PC-9 (cell line): Measurements from ENCODE around the gene OLIG2. TPM values are rescaled to one million over a fixed set of nuclear protein-coding genes. Genes with fewer than 3 reads are reported as not detected.

Source experiments
- BruUV-seq: library from RNA; stranded (reverse); fragments of 400-500 nt; replicated peaks from 2 replicates; lab custom pipeline; 2021; lab: Mats Ljungman, UMichigan
- CTCF ChIA-PET: fragments of 300-600 bp; sonication (Branson Sonifier 250); formaldehyde crosslinking; loops from one replicate; lab custom pipeline; 2022; ENCODE audit warnings: antibody characterized with exemption; lab: Charles Lee
- POLR2A ChIA-PET: fragments of 300-600 bp; sonication (Branson Sonifier 250); formaldehyde crosslinking; loops from one replicate; lab custom pipeline; 2022; ENCODE audit warnings: antibody characterized with exemption; ENCODE audit not compliant: unreplicated experiment; lab: Charles Lee
- DNase-seq, 2 experiments: peaks; one replicate each; pipeline versions ENCODE4 v3.0.0 to v3.0.0-alpha.2; 2015 to 2022; ENCODE audit warnings: mixed read lengths in 1 of 2
- H2AFZ ChIP-seq: fragments of 200-600 bp; sonication (generic); 2 replicates; pipeline ENCODE4 v1.8.1; 2017; ENCODE audit warnings: antibody characterized with exemption
- H3F3A ChIP-seq: fragments of 200-600 bp; sonication (generic); 2 replicates; pipeline ENCODE4 v1.8.1; 2017; ENCODE audit warnings: antibody characterized with exemption, mild to moderate bottlenecking, low read depth; ENCODE audit not compliant: insufficient read depth
- H3K27ac ChIP-seq: fragments of 200-600 bp; sonication (generic); 2 replicates; pipeline ENCODE4 v1.6.1; 2016; ENCODE audit warnings: mixed run types
- H3K27me3 ChIP-seq: fragments of 200-600 bp; sonication (generic); 2 replicates; pipeline ENCODE4 v1.6.1; 2016; ENCODE audit warnings: low read depth, mixed run types; ENCODE audit not compliant: insufficient read depth
- H3K36me3 ChIP-seq: fragments of 200-600 bp; sonication (generic); 2 replicates; pipeline ENCODE4 v1.6.1; 2016; ENCODE audit warnings: low read depth, mixed run types
- H3K4me1 ChIP-seq: fragments of 200-600 bp; sonication (generic); replicated peaks from 2 replicates; pipeline ENCODE4 v1.6.1; 2016; ENCODE audit warnings: mixed run types; ENCODE audit not compliant: insufficient read depth
- H3K4me2 ChIP-seq: fragments of 200-600 bp; sonication (generic); 2 replicates; pipeline ENCODE4 v1.6.1; 2017; ENCODE audit warnings: mixed run types
- H3K4me3 ChIP-seq: fragments of 200-600 bp; sonication (generic); 2 replicates; pipeline ENCODE4 v1.6.1; 2016; ENCODE audit warnings: mixed run types
- H3K79me2 ChIP-seq: fragments of 200-600 bp; sonication (generic); 2 replicates; pipeline ENCODE4 v1.6.1; 2017; ENCODE audit warnings: low read depth, mixed run types
- H3K9me2 ChIP-seq: fragments of 200-600 bp; sonication (generic); 2 replicates; pipeline ENCODE4 v1.8.1; 2017; ENCODE audit warnings: mild to moderate bottlenecking; ENCODE audit not compliant: insufficient read depth
- H3K9me3 ChIP-seq: fragments of 200-600 bp; sonication (generic); 2 replicates; pipeline ENCODE4 v1.8.1; 2016; ENCODE audit warnings: low read depth; ENCODE audit not compliant: insufficient read depth
- H4K20me1 ChIP-seq: fragments of 200-600 bp; sonication (generic); 2 replicates; pipeline ENCODE4 v1.8.1; 2017; ENCODE audit not compliant: insufficient read depth
- EZH2 ChIP-seq: fragments of 200-600 bp; sonication (generic); IDR thresholded peaks from 2 replicates; pipeline ENCODE4 v1.8.0; 2017; ENCODE audit warnings: antibody characterized with exemption, low read depth
- intact Hi-C: fragments of 100-400 bp; cut with micrococcal nuclease; formaldehyde crosslinking; loops from one replicate; pipeline ENCODE4 v1.10.0; 2022; ENCODE audit not compliant: unreplicated experiment
- total RNA-seq: library from RNA; stranded (reverse); gene quantifications from 2 replicates; pipeline ENCODE4 v1.2.3, GENCODE V29; 2021
- TF ChIP-seq, protein P1 (sequence below): fragments of 200-600 bp; sonication (generic); conservative IDR thresholded peaks from 2 replicates; pipeline ENCODE4 v1.6.1; 2017; ENCODE audit warnings: mixed run types, antibody characterized with exemption, mild to moderate bottlenecking, moderate library complexity

The OLIG2 gene
- total RNA-seq, 1 experiment from 2014 or later: not detected

GRCh38 chr21:33020558-33021100 lies 5.1 kb upstream of the OLIG2 start:
- no peaks in the 10 kb centered on the region for H3K4me1 ChIP-seq
- DNase-seq: no peak
- TF ChIP-seq EZH2: no peak
- TF ChIP-seq, protein P1, sequence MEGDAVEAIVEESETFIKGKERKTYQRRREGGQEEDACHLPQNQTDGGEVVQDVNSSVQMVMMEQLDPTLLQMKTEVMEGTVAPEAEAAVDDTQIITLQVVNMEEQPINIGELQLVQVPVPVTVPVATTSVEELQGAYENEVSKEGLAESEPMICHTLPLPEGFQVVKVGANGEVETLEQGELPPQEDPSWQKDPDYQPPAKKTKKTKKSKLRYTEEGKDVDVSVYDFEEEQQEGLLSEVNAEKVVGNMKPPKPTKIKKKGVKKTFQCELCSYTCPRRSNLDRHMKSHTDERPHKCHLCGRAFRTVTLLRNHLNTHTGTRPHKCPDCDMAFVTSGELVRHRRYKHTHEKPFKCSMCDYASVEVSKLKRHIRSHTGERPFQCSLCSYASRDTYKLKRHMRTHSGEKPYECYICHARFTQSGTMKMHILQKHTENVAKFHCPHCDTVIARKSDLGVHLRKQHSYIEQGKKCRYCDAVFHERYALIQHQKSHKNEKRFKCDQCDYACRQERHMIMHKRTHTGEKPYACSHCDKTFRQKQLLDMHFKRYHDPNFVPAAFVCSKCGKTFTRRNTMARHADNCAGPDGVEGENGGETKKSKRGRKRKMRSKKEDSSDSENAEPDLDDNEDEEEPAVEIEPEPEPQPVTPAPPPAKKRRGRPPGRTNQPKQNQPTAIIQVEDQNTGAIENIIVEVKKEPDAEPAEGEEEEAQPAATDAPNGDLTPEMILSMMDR: no peak
- H3K4me2 ChIP-seq: no peak overlapping the region
- no peak overlapping the region for H3K4me3 ChIP-seq
- H2AFZ ChIP-seq: no peak overlapping the region
- peaks cover 39% of the 10 kb centered on the region for H3K27me3 ChIP-seq
- no peaks in the 10 kb centered on the region for H3K9me3 ChIP-seq
- no peaks in the 10 kb centered on the region for H3K79me2 ChIP-seq
- H3F3A ChIP-seq: no peaks in the 10 kb centered on the region
- CTCF ChIA-PET: no interaction called here
- no peaks in the 10 kb centered on the region for H3K36me3 ChIP-seq
- POLR2A ChIA-PET: no interaction called here
- intact Hi-C loops: no loop called here
- no peak overlapping the region for H3K27ac ChIP-seq
- no peaks in the 10 kb centered on the region for H4K20me1 ChIP-seq
- no peaks in the 10 kb centered on the region for H3K9me2 ChIP-seq
- no TSS peak for BruUV-seq

DNA sequence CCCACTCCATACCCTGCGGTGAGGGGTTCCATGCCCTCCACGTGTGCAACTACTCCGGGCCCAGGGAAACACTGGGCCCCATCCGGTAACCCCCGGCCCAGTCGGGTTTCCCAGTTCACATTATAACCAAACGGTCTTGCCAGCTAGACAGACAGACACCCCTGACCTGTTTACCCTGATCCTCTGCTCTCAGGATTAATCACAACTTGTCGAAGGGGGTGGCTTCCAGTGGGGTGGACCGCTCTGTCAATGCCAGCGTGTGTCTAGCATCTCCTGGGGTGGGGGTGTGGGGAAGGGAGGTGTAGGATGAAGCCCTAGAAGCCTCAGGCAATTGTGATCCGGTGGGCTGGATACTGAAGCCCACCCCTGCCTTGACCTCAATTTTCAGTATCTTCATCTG lies 4.6 kb upstream of the OLIG2 start:
- H3K4me2 ChIP-seq: no peak overlapping the region
- DNase-seq: no peak
- H3K4me1 ChIP-seq: no peaks in the 10 kb centered on the region
- no peaks in the 10 kb centered on the region for H3K9me3 ChIP-seq
- H2AFZ ChIP-seq: no peak overlapping the region
- ChIA-PET POLR2A (no interaction called here), CTCF (no interaction called here)
- intact Hi-C loops: no loop called here
- H3K79me2 ChIP-seq: no peaks in the 10 kb centered on the region
- no TSS peak for BruUV-seq
- H3F3A ChIP-seq: no peaks in the 10 kb centered on the region
- H3K27ac ChIP-seq: no peak overlapping the region
- TF ChIP-seq, protein P1: no peak
- no peak for TF ChIP-seq EZH2
- no peaks in the 10 kb centered on the region for H3K36me3 ChIP-seq
- H3K4me3 ChIP-seq: no peak overlapping the region
- peaks cover 39% of the 10 kb centered on the region for H3K27me3 ChIP-seq
- H4K20me1 ChIP-seq: no peaks in the 10 kb centered on the region
- H3K9me2 ChIP-seq: no peaks in the 10 kb centered on the region

- H3F3A ChIP-seq: no peaks in the 10 kb centered on the region
- no peaks in the 10 kb centered on the region for H3K79me2 ChIP-seq
- H3K9me2 ChIP-seq: no peaks in the 10 kb centered on the region
- no peak for DNase-seq
- no peak overlapping the region for H2AFZ ChIP-seq
- POLR2A ChIA-PET: no interaction called here
- no peaks in the 10 kb centered on the region for H3K9me3 ChIP-seq
- H3K4me1 ChIP-seq: no peaks in the 10 kb centered on the region
- no peak overlapping the region for H3K4me3 ChIP-seq
- intact Hi-C loops: no loop called here
- H4K20me1 ChIP-seq: no peaks in the 10 kb centered on the region
- no peak overlapping the region for H3K4me2 ChIP-seq
- TF ChIP-seq EZH2: no peak
- TF ChIP-seq, protein P1: no peak
- H3K27ac ChIP-seq: no peak overlapping the region
- BruUV-seq: no TSS peak
- CTCF ChIA-PET: no interaction called here
- H3K36me3 ChIP-seq: no peaks in the 10 kb centered on the region
- peaks cover 39% of the 10 kb centered on the region for H3K27me3 ChIP-seq
Observed at GRCh38 chr21:33021667-33022066, 4.1 kb upstream of the OLIG2 start.
